Tongue (tissue), 2 donors: ENCODE measurements around the gene ABLIM3. TPM values are rescaled to one million over a fixed set of nuclear protein-coding genes. Genes with fewer than 3 reads are reported as not detected.

Experiments
- DNase-seq: peaks from one replicate; pipeline ENCODE4 v3.0.0-alpha.2; 2015
- total RNA-seq: library from RNA; depleted of rRNA; stranded (reverse); fragments of >200 nt; gene quantifications from one replicate; pipeline ENCODE4 v1.2.3, GENCODE V29; 2014

The ABLIM3 gene
- total RNA-seq, 1 donor from 2014 or later, result 25.4 TPM

DNA sequence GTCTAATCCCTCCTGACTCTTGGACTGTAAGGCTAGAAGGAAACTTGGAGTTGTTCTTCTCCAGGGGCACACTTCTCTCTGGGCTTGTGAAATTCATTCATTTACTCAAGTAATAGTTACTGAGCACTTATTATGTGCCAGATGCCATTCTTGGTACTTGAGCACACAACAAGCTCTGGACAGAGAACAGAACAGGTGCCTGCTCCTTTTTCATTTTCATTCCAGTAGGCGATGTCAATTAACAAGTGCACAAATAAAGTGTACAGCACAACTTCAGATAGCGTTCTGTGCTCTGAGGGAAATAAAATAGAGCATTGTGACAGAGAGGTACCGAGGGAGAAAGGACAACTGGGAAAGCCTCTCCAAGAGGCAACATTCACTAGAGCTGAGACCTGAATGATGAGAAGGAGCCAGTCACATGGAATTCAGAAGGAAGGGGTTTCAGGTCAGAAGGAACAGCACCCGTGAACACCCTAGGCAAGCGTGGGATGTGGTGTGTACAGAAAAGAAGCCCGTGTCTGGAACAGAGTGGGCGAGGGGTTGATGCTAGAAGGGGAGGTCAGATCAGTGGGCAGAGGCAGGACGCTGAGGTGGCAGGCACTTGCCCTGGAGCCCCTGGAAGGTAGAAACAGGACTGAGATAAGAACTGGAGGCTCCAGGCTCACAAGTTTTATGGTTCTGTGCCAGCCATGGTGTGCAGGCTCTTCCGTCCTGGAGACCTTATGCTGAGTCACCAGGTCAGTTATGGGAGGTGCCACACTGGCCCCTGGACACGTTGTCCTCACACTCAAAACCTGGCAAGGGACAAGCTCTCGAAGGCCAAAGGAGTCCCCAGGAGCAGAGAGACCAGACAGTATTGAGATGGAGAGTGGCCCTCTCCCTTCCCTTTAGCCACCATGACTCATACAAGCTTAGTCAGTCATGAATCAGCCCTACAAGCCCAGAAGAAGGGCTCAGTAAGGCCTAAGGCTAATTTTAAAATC is 7.2 kb upstream of the ABLIM3 start:
- DNase-seq, result peak; percentile 17

DNA sequence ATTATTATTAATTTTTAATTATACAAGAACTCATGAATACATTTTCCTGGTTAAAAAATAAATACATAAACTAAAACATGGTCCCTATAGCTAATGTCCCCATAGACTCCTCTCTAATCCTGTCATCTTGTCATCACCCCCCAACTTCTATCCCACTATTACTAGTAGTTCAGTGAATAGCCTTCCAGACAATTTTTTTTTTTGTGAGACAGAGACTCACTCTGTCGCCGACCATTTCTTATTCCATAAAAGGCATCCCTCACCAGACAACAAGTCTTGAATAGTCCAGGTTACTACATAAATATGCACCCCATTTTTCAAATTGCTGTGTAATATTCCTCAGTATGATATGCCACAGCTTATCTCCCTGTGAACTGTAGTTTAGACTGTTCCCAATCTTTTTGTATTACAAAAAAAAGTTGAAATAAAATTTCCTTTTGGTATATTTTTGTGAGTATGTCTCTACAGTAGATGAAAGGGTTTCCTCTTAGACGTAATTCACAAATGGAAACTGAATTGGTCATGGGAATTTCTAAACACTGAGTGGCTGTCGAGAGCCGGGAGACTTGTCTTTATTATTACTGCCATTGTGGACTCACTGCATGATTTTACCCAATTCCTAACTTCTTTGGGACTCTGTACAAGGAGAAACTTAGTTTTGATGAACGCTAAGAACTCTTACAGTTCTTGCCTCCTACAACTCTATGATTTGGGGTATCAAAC is 6.4 kb upstream of the ABLIM3 start:
- DNase-seq, result no peak

DNA sequence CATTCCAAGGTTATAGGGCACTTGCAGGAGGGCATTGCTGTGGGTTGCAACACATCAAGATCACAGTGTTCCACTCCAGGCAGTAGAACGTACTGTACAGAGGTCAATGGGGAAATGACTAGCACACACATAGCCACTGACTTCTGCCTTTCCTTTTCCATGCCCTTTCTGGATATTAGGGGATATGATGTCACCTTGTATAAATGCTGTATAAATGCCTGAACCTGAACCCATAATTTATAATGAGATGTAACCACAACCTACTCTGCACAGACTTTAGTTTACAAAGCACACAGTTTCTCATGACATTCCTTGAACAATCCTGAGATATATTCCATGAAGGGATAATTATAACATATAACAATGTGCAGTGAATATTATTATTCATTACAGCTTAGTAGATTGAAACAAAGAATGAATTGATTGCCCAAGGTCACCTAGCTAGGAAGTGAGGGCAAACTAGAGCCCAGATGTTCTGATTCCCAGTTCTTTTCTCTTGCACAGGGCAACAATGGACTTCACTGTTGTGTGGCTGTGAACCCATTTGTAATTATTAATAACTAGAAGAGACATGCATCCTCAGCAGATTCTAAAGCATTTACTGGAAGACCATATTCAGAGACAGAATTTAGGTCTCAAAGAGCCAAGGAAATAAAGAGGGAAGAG is 5.6 kb upstream of the ABLIM3 start:
- DNase-seq, result no peak

DNA sequence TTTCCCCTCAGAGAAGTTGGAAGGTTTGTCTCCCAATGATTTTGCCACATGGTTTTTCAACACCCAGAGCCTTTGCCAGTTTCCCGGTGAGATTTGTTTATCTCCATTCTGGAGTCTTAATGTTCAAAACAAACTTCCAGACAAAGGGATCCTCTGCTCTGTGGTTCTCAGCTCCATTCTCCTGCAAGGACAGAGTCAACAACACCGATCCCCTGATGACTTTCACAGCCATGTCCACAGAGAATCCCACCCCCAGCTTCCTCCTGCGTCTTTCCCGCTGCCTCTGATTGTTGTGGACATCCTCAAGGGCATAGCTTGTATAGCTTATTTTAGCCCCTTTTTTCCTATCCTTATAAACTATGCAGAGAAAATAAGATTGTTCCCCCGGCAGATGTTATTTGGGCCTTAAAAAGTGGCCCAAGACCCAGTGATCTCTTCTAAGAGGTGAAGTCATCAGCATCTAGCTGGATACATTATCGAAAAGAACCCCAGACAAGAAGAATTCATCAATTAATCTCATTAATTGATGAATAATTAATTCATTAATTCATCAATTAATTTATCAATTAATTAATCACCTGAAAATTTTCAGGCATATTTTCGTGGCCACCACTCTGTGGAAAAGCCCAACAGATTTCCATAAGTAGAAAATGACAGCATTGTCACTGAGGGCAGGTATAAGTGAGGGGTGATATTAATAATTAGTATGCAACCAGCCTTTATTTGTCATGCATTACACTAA is 2.9 kb upstream of the ABLIM3 start:
- no peak for DNase-seq

DNA sequence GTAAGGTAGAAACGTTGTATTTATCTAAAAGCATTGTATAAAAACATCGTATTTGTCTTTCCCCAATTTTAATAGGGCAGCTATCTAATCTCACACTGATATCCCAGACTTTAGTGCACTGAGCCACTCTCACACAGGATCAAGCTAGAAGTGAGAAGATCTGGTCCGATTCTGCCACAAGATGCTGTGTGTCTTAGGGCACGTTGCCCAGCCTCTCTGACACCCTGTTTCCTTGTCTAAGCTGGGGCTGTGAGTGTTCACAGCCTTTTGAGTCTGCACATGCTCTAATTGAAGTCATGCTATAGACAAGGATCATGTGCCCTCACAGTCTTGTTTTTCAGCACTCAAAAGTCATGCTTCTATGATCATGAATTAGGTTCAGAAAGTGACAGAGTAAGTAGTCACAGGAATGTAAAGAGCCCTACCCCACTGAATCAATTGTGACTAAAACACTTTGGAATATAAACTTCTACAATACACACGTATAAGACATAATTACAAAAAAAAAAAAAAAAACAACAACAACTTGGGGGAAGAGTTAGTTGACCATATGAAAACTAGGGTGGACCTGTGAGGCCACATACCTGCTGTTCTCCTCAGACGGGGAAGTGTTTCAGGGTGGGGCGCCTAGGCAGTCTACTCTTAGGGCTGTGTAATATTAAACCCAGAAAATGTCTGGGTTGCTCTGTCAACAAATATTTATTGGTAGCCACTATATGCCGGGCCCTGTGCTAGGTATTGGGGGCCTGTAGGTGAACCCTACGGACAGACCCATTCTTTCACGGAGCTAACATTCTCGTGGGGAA is 893 bp upstream of the ABLIM3 start:
- DNase-seq, result no peak

DNA sequence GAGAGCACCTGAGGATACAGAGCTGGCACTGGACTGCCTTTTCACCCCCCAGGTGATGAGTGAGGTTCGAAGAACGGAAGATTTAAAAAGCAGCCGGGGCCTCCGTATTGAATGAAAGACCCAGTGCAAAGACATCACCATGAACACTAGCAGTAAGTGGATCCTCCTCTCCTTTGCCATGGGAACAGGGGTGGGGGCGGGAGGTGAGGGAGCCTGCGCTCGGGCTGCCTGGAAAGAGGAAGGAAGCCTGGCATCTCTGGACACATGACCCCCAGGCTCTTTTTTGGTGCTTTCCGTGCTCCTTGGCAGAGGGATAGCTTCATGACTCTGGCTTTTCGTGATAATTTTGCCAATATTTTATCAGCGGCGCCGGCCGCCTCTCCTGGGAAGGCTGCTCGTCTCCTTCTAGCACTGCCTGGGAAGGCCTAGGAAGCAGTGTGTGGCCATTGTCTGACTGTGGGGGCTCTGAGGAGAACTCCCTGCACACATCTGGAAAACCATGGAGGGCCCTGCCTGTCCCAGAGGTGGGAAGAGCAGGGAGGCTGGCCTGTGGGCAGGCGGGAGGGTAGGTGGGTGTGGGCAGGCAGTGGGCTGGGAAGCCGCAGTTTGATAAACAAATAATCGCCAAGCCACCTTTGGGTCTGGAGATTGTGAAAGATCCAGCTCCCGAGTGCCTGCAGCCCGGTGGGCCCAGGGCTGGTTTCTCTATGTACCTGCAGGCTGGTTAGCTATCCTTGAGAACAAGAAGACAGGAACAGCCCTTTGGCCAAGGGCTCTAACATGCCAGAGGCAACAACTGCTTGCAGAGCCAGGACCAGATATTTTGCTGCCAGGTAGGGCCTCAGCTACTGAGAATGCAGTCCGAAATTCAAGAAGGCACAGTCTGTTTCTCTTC is 911 bp downstream of the ABLIM3 start:
- DNase-seq, result peak; percentile 63

DNA sequence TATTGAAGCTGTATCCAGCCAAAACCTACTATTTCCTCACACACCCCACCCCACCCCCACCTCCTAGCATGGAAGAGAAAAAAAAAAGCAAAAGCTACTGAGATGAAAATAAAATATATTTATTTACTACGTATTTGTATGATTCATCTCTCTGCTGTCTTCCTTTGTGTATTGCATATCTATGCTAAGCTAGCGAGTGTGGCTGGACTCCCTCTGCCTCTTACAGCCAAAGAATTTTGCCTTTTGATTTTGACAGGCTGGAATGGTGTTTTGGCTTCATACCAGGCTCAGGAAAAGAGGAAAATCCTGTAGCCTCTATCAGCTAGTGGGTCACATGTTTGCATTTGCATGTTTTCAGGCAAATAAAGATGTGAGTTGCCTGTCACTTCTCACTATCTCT is 2.2 kb downstream of the ABLIM3 start:
- no peak for DNase-seq

DNA sequence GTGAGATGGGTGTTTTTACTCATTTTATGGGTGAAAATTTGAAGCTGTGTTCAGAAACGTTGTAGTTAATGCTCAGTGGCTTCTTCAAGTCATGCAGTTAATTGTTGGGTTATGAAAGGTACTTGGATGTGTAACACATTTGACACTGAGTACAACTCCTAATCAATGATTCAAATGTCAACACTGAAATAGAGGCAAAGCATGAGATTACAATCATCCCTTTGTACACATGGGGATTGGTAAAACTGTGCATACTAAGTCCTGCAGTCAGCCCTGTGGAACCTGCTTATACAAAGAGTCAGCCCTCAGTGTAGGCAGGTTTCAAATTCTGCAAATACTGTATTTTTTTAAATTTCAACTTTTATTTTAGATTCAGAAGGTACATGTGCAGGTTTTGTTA is 3.3 kb downstream of the ABLIM3 start:
- DNase-seq, result no peak

DNA sequence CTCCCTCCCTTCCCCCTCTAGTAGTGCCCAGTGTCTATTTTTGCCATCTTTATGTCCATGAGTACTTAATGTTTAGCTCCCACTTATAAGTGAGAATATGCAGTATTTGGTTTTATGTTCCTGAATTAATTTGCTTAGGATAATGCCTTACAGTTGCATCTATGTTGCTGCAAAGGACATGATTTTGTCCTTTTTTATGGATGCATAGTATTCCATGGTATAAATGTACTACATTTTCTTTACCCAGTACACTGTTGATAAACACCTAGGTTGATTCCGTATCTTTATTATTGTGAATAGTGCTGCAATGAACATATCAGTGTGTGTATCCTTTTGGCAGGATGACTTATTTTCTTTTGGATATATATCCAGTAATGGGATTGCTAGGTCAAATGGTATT is 3.8 kb downstream of the ABLIM3 start:
- DNase-seq, result no peak

DNA sequence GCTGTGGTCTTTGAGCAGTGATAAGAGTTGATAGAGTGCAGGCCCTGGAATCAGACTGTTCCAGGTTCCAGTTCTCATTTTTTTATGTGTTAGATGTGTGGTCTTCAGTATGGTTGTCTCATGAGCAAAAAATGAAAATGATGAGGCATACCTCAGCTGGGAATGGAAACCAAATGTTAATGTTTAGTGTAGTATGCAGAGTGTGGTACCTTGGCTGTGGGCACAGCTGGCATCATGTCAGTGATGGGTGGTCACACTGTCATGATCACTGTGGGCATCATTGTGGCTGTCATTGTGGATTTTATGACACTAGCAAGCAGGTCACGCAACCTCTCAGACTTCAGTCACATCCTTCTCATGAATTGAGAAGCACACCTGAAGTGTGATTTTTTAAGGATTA is 6.4 kb downstream of the ABLIM3 start:
- DNase-seq, result no peak

DNA sequence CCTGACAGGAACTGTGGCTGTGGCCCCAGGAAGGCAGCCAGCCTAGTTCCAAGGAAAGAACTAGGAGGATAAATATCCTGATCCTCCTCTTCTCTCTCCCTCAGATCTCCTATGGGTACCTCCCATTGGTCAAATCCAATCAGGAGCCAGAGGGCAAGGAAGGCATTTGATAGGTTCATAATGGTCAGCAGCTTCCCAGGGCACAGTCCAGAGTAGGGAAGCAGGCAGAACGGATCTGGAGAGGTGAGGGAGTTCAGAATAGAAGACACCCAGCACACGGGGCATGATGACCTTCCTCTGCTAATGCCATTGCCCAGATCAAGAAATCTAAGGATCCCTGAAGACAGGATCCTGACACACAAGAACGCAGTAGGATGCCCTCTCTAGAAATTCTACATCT is 8.6 kb downstream of the ABLIM3 start:
- DNase-seq, result no peak

DNA sequence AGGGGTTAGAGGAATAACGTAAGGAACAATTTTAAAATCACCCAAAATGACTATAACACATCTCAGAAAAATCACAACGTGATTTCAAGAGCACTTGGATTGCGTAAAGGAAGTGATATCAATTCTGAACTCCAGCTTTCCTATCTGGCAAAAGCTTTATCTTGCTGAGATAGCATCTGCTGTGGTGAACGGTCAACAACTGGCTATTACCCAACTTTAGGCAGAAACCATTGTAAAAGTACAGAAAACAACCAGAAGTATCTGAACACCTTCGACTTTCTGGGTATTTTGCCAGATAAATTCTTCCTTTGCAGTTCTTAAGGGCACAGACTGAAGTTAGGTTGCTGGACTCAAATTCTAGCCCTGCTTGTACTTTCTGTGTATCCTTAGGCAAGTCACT is 9.2 kb downstream of the ABLIM3 start:
- DNase-seq, result no peak

DNA sequence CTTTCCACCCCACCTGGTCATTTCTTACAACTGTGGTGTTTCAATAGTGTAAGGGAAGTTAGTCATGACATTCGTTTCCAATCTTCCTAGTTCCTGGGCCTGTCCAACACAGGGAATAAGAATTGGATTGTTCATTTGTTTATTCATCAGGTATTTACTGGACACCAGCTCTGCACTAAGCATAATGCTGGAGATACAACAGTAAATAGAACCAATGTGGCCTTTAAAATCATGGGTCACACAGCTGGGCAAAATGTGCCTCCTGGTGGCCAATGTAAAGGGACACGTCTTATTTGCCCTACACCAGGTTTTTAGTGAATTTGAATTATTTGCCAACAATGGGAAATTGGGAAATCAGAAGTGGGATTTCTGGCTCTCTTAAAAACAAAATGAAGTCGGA is 10.4 kb downstream of the ABLIM3 start:
- DNase-seq, result no peak

DNA sequence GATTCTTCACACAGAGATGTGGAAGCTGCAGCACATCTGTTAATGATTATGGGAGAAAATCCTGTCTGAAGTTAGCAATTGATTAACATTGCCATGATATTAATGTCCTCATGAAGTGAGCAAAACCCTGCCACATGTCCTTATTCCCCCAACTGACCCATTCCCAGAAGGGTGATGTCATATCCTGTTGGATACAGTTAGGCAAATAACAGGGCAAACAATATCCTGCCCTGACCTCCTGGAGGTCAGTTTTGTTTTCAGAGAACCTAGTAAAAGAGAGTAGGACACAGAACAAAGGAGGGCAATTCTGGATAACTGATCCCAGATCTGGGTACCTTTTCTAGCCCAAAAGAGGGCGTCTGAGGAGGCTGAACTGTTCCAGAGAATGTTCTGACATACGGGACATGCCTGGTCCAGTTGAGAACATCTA is 11.0 kb downstream of the ABLIM3 start:
- no peak for DNase-seq

DNA sequence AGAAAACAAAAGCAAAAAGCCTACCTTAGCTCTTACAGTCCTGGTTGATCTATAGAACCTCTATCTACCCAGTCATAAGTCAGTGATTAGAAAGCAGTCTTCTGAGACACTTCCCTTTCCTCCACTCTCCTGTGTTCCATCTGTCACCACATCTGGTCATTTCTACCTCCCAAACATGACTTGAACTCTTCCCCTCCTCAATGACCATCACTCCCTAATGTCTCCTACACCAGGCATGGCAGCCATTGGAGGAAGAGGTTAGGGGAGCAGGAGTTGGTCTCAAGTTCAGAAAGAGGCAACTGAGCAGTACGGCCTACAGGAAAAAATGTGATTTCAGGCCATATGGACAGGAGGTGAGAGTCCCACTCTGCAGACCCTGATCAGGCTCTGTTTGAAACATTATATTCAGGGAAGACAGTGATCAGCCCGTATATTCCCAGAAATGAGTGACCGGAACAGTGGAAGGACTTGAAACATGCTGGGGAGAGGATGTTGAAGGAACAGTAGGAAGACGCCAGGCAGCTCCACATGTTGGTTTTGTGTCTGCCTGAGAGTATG is 12.0 kb downstream of the ABLIM3 start:
- DNase-seq, result no peak

DNA sequence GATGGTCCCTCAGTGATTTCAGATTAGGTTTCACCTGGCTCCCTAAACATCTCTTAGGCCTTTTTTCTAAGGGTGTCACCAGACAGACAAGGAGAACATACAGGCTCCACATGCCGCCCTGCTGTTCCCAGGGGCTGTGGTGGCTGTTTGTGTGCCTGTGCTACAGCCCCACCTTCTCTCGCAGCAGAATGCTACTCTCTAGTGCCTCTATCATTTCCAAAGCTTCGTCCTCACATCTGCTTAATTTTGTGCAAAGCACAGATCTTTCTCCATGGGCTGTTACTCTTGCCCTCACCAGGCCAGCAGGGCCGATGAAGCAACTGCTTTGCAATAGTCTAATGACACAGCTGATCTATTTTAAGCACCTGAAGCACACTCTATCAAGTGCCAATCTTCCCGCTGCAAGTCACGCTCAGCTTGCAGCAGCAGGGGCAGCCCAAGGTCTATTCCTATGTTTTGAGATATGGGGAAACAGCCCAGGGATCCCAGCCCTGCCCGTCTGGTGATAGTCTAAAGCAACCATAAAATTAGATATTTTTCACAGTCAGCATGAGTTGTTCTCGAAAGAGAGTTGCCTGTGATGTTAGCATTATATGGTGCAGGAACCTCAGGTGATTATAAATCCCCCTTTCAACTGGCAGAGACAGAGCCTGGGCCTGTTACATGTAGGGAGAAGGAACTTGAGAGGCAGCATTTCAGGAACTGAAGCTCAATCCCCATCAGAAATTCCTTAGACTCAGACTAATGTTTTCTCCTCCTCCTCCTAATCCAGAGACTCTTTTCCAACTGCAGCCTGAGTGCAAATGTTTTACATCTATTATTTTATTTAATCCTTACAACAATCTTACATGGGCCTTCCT is 12.7 kb downstream of the ABLIM3 start:
- peak; percentile 69 for DNase-seq

DNA sequence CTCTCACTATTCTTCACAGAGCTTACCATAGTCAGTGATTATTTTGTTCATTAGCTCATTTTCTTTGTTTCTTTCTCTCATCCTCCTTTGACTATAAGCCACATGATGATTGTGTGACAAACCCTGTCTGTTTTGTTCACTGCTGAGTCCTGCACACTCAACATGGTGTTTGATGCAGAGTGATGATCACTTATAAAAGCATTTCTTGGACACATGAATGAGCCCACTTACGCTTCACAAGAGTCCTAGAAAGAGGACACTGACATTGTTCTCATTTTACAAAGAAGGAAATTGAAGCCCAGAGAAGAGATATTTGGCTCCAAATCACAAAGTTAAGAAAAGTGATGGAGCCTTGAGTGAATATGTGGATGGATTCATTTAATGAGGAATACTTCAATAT is 13.4 kb downstream of the ABLIM3 start:
- no peak for DNase-seq

DNA sequence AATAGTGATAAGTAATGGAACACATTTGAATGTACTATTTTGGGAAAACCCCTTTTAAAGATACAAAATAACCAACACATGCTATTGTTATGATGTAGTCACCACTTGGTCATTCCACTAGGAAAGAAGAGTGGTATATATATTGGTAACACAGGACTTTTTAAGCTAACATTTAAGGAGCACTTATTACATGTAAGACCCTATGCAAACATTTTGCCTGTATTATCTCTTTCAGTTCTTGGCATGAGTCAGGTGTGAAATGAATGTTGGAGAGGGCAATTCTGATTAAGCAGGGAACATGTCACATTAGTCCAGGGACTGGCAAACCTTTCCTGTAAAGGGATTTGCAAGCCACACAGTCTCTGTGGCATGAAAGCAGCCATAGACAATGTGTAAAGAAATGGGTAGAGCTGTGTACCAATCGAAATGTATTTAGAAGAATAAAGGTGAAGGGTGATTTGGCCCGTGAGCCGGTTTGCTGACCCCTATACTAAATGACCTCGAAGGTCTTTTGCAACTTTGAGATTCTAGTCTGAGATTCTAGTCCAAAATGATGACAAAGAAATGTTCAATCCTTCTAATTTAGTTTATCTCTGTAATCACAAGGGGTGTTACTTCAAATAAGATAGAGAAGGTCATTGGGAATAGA is 15.3 kb downstream of the ABLIM3 start:
- no peak for DNase-seq
